HG02571 (cell line): ENCODE results near the gene TBC1D30.
"Not testable (repeated sequence)": the region's sequence is repeated elsewhere in the genome, so short reads cannot be mapped to it uniquely, and the experiment has no call there.

Source experiments
- ATAC-seq: cut with Tn5 transposase; IDR thresholded peaks from one replicate; pipeline ENCODE4 v1.9.1; 2021; ENCODE audit warnings: mild to moderate bottlenecking, moderate library complexity; ENCODE audit not compliant: unreplicated experiment

The TBC1D30 gene

GRCh38 chr12:64848409-64848808 is 24.0 kb downstream of the TBC1D30 start:
- ATAC-seq = not testable (repeated sequence)

GRCh38 chr12:64858882-64859605 is 34.6 kb downstream of the TBC1D30 start:
- no peak for ATAC-seq

- no peak for ATAC-seq
These were observed 36.1 kb downstream of the TBC1D30 start for GRCh38 chr12:64860446-64860998.

GRCh38 chr12:64864319-64864718 is 39.9 kb downstream of the TBC1D30 start:
- no peak for ATAC-seq

- ATAC-seq = no peak
These were observed 50.7 kb downstream of the TBC1D30 start for GRCh38 chr12:64875186-64875585.

GRCh38 chr12:64876388-64877071 is 52.1 kb downstream of the TBC1D30 start:
- ATAC-seq = no peak

GRCh38 chr12:64877363-64878004 is 53.0 kb downstream of the TBC1D30 start:
- ATAC-seq = peak; percentile 82

- ATAC-seq = no peak
These were observed 58.2 kb downstream of the TBC1D30 start for GRCh38 chr12:64882687-64883086.

- no peak for ATAC-seq
These were observed 59.1 kb downstream of the TBC1D30 start for GRCh38 chr12:64883264-64884163.

GRCh38 chr12:64884164-64884542 is 59.7 kb downstream of the TBC1D30 start:
- no peak for ATAC-seq

- no peak for ATAC-seq
These were observed 60.3 kb downstream of the TBC1D30 start for GRCh38 chr12:64884728-64885127.

GRCh38 chr12:64889434-64890216 is 65.2 kb downstream of the TBC1D30 start:
- no peak for ATAC-seq

- ATAC-seq = no peak
These were observed 66.5 kb downstream of the TBC1D30 start for GRCh38 chr12:64890873-64891468.

GRCh38 chr12:64891629-64892028 is 67.2 kb downstream of the TBC1D30 start:
- ATAC-seq = no peak

- ATAC-seq = no peak
These were observed 68.1 kb downstream of the TBC1D30 start for GRCh38 chr12:64892561-64892960.

GRCh38 chr12:64893961-64894360 is 69.5 kb downstream of the TBC1D30 start:
- no peak for ATAC-seq

GRCh38 chr12:64894827-64895475 is 70.5 kb downstream of the TBC1D30 start:
- no peak for ATAC-seq

GRCh38 chr12:64895526-64895925 is 71.1 kb downstream of the TBC1D30 start:
- no peak for ATAC-seq

- ATAC-seq = no peak
These were observed 76.1 kb downstream of the TBC1D30 start for GRCh38 chr12:64900540-64900939.
